CD14-positive monocyte (primary cell): ENCODE measurements around the gene CD247. TPM values are rescaled to one million over a fixed set of nuclear protein-coding genes. Genes with fewer than 3 reads are reported as not detected.

ENCODE experiments used
- DNase-seq, 3 donors: peaks; one replicate each; pipeline ENCODE4 v3.0.0-alpha.2; 2011 to 2022
- H2AFZ ChIP-seq: 2 replicates; pipeline ENCODE4 v1.6.0; 2012; ENCODE audit warnings: mild to moderate bottlenecking, low read depth, low read length, inconsistent platforms; ENCODE audit not compliant: insufficient read depth, poor library complexity, severe bottlenecking
- H3K27ac ChIP-seq, 2 donors: 1 replicate in 1 of 2; 2 replicates in 1 of 2; pipeline ENCODE4 v1.5.1; 2012 to 2013; ENCODE audit warnings: low read length in 2 of 2, control low read depth in 1 of 2, inconsistent platforms in 1 of 2, low read depth in 1 of 2, mild to moderate bottlenecking in 1 of 2
- H3K27me3 ChIP-seq, 2 donors: one replicate each; pipeline versions ENCODE4 v1.6.0 to v1.6.1; 2011 to 2013; ENCODE audit warnings: low read length in 2 of 2; ENCODE audit not compliant: control insufficient read depth in 2 of 2, insufficient read depth in 2 of 2
- H3K36me3 ChIP-seq, 2 donors: replicated peaks in 1 of 2; 1 replicate in 1 of 2; 2 replicates in 1 of 2; pipeline versions ENCODE4 v1.5.1 to v1.6.1; 2012 to 2013; ENCODE audit warnings: low read length in 2 of 2, control low read depth in 1 of 2, inconsistent platforms in 1 of 2, mild to moderate bottlenecking in 1 of 2; ENCODE audit not compliant: insufficient read depth in 2 of 2, control insufficient read depth in 1 of 2
- H3K4me1 ChIP-seq, 2 donors: 1 replicate in 1 of 2; 2 replicates in 1 of 2; pipeline versions ENCODE4 v1.5.1 to v1.6.1; 2012 to 2013; ENCODE audit warnings: low read length in 2 of 2, control low read depth in 1 of 2, inconsistent platforms in 1 of 2, mild to moderate bottlenecking in 1 of 2, moderate library complexity in 1 of 2; ENCODE audit not compliant: insufficient read depth in 2 of 2, control insufficient read depth in 1 of 2
- H3K4me2 ChIP-seq: replicated peaks from 2 replicates; pipeline ENCODE3; 2012; ENCODE audit warnings: low read length, moderate library complexity, mild to moderate bottlenecking; ENCODE audit not compliant: poor library complexity, severe bottlenecking; ENCODE audit errors: extremely low read depth
- H3K4me3 ChIP-seq, 3 experiments: fragments of 200-600 bp in 1 of 3; sonication (generic) in 1 of 3; replicated peaks in 1 of 3; 1 replicate in 2 of 3; 2 replicates in 1 of 3; pipeline ENCODE4 v1.5.1; 2011 to 2013; ENCODE audit warnings: low read length in 3 of 3, mild to moderate bottlenecking in 3 of 3, control low read depth in 2 of 3, low read depth in 2 of 3, inconsistent platforms in 1 of 3, moderate library complexity in 1 of 3
- H3K79me2 ChIP-seq: 2 replicates; pipeline ENCODE4 v1.6.0; 2012; ENCODE audit warnings: mild to moderate bottlenecking, control low read depth, inconsistent platforms, low read length, moderate library complexity; ENCODE audit not compliant: insufficient read depth
- H3K9ac ChIP-seq: 2 replicates; pipeline ENCODE4 v1.6.0; 2017; ENCODE audit warnings: low read length, mild to moderate bottlenecking; ENCODE audit not compliant: insufficient read depth, poor library complexity, severe bottlenecking
- H3K9me3 ChIP-seq, 2 donors: replicated peaks in 1 of 2; 1 replicate in 1 of 2; 2 replicates in 1 of 2; pipeline versions ENCODE4 v1.5.1 to v1.6.1; 2012 to 2013; ENCODE audit warnings: low read length in 2 of 2, control low read depth in 1 of 2; ENCODE audit not compliant: control insufficient read depth in 1 of 2, insufficient read depth in 1 of 2
- H4K20me1 ChIP-seq: 2 replicates; pipeline ENCODE4 v1.6.0; 2012; ENCODE audit warnings: mild to moderate bottlenecking, low read length, control low read depth, moderate library complexity; ENCODE audit not compliant: insufficient read depth
- H3K27ac Mint-ChIP-seq, 7 donors: one replicate each; pipeline ENCODE4 v1.8.0; 2020; ENCODE audit warnings: mild to moderate bottlenecking in 7 of 7, mixed read lengths in 7 of 7, moderate library complexity in 6 of 7, inconsistent platforms in 2 of 7
- H3K27me3 Mint-ChIP-seq, 3 donors: one replicate each; pipeline ENCODE4 v1.8.0; 2021 to 2022; ENCODE audit warnings: low read depth in 3 of 3, mild to moderate bottlenecking in 3 of 3, mixed read lengths in 3 of 3, moderate library complexity in 3 of 3, inconsistent platforms in 1 of 3
- H3K36me3 Mint-ChIP-seq, 2 donors: one replicate each; pipeline ENCODE4 v1.8.0; 2020; ENCODE audit warnings: mixed read lengths in 2 of 2, inconsistent platforms in 1 of 2, mild to moderate bottlenecking in 1 of 2
- H3K4me1 Mint-ChIP-seq: one replicate; pipeline ENCODE4 v1.8.0; 2020; ENCODE audit warnings: mild to moderate bottlenecking, mixed read lengths
- H3K4me3 Mint-ChIP-seq, 2 donors: one replicate each; pipeline ENCODE4 v1.8.0; 2020; ENCODE audit warnings: mild to moderate bottlenecking in 2 of 2, mixed read lengths in 2 of 2, moderate library complexity in 1 of 2
- H3K9me3 Mint-ChIP-seq, 7 donors: one replicate each; pipeline ENCODE4 v1.8.0; 2020 to 2022; ENCODE audit warnings: mixed read lengths in 7 of 7, mild to moderate bottlenecking in 6 of 7, moderate library complexity in 6 of 7, inconsistent platforms in 2 of 7
- CTCF ChIP-seq: fragments of 200-600 bp; IDR thresholded peaks from one replicate; pipeline ENCODE4 v1.8.0; 2022; ENCODE audit warnings: antibody characterized with exemption, mild to moderate bottlenecking
- WGBS: methylation state at CpG from one replicate; pipeline ENCODE4 v1.1.5; 2013; ENCODE audit warnings: missing lambda C conversion rate; ENCODE audit not compliant: insufficient coverage; 5-methylcytosine and 5-hydroxymethylcytosine counted together
- intact Hi-C, 2 donors: fragments of 100-400 bp; cut with micrococcal nuclease; formaldehyde crosslinking; loops; one replicate each; pipeline versions ENCODE4 v1.15.0 to v1.15.1; 2023
- polyA plus RNA-seq, 3 donors: library from polyadenylated mRNA; depleted of rRNA in 1 of 3; unstranded in 2 of 3; stranded (reverse) in 1 of 3; fragments of 300-500 nt in 2 of 3; fragments of >200 nt in 1 of 3; fragmentation: Illumina TruSeq in 2 of 3; gene quantifications; 1 replicate in 2 of 3; 2 replicates in 1 of 3; pipeline ENCODE4 v1.2.3, GENCODE V29; 2012 to 2021

CD247 gene
- polyA plus RNA-seq, 3 donors: 0.29 to 1.8 (median 1.6) TPM

GRCh38 chr1:167492481-167492910, 25.8 kb downstream of the CD247 start:
- WGBS: no CpG with 5 or more reads among the region's 5 CpGs
- Mint-ChIP-seq H3K4me1 (peaks cover 11% of the 10 kb centered on the region), H3K9me3 (peaks cover 0 to 3% (median 0%) of the 10 kb centered on the region in 7 donors), H3K27me3 (peaks cover 0 to 5% (median 2%) of the 10 kb centered on the region in 3 donors), H3K27ac (no peak overlapping the region), H3K36me3 (no peaks in the 10 kb centered on the region), H3K4me3 (no peak overlapping the region)
- no peaks in the 10 kb centered on the region for H3K79me2 ChIP-seq
- H3K27me3 ChIP-seq: no peaks in the 10 kb centered on the region
- no peak overlapping the region for H2AFZ ChIP-seq
- no peaks in the 10 kb centered on the region for H3K9me3 ChIP-seq
- H3K27ac ChIP-seq: no peak overlapping the region
- DNase-seq: no peak
- no peaks in the 10 kb centered on the region for H4K20me1 ChIP-seq
- intact Hi-C loops: no loop called here
- no peak overlapping the region for H3K4me2 ChIP-seq
- H3K4me3 ChIP-seq: no peak overlapping the region
- TF ChIP-seq CTCF: no peak
- no peak overlapping the region for H3K9ac ChIP-seq
- H3K36me3 ChIP-seq: no peaks in the 10 kb centered on the region
- H3K4me1 ChIP-seq: no peaks in the 10 kb centered on the region

DNA sequence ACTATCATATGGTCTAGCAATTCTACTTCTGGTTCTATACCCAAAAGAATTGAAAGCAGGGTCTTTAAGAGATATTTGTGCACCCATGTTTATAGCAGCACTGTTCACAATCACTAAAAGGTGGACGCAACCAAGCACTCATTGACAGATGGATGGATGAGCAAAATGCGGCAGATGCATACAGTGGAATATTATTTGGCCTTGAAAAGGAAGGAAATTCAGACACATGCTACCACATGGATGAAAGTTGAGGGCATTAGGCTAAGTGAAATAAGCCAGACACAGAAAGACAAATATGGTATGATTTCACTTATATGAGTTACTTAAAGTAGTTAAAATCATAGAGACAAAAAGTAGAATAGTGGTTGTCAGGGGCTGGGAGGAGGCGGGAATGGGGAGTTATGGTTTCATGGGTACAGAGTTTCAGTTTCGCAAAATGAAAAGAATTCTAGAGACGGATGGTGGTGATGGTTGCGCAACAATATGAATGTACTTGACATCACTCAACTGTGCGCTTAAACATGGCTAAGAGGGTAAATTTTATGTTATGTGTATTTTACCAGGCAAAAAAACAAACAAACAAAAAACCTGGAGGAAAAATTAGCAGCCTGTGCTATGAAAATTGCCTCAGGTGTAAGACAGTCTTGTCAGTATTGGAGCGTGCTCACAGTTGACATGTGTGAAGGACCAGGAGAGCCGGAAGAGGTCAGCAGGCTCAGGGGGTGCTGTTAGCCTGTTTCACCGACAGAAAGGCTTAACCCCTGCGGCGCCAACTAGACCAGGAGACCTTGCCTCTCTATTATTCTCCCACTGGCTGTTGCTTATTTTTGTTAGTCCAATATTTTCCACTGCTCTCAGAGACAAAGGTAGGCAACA, 26.5 kb downstream of the CD247 start:
- Histone ChIP-seq H3K9me3 (no peaks in the 10 kb centered on the region), H3K27me3 (no peaks in the 10 kb centered on the region), H3K79me2 (no peaks in the 10 kb centered on the region), H2AFZ (no peak overlapping the region), H3K9ac (no peak overlapping the region), H3K4me1 (no peaks in the 10 kb centered on the region), H4K20me1 (no peaks in the 10 kb centered on the region), H3K4me2 (no peak overlapping the region), H3K27ac (no peak overlapping the region), H3K4me3 (no peak overlapping the region), H3K36me3 (no peaks in the 10 kb centered on the region)
- Mint-ChIP-seq H3K4me3 (no peak overlapping the region), H3K27ac (peak overlapping the region in 1 of 7 donors; percentile 21), H3K36me3 (no peaks in the 10 kb centered on the region), H3K9me3 (peaks cover 0 to 3% (median 0%) of the 10 kb centered on the region in 7 donors), H3K4me1 (peaks cover 11% of the 10 kb centered on the region), H3K27me3 (peaks cover 0 to 5% (median 2%) of the 10 kb centered on the region in 3 donors)
- 63% methylated on average over 5 of the region's 12 CpGs for WGBS
- DNase-seq: peak in 1 of 3 donors; percentile 3
- TF ChIP-seq CTCF: no peak
- intact Hi-C loops: no loop called here
